PC-9 (cell line): Measurements from ENCODE around the gene PWP1.

Experiments used
- CTCF ChIP-seq: fragments of 200-600 bp; sonication (generic); conservative IDR thresholded peaks from 2 replicates; pipeline ENCODE4 v1.6.1; 2017; ENCODE audit warnings: mixed run types, antibody characterized with exemption, mild to moderate bottlenecking, moderate library complexity
- EZH2 ChIP-seq: fragments of 200-600 bp; sonication (generic); IDR thresholded peaks from 2 replicates; pipeline ENCODE4 v1.8.0; 2017; ENCODE audit warnings: antibody characterized with exemption, low read depth

- no peak for TF ChIP-seq EZH2
- no peak for TF ChIP-seq CTCF
These were observed 75.4 kb downstream of the PWP1 start, which contains the start of gene PRDM4 for GRCh38 chr12:107760809-107761501.
